Right lung (tissue), 5 donors: Measurements from ENCODE around the gene SALL1. TPM values are rescaled to one million over a fixed set of nuclear protein-coding genes. Genes with fewer than 3 reads are reported as not detected.

Experiments
- DNase-seq, 2 donors: peaks; one replicate each; pipeline ENCODE4 v3.0.0-alpha.2; 2013
- polyA plus RNA-seq, 5 donors: library from polyadenylated mRNA; unstranded; fragments of 120-200 nt; gene quantifications; one replicate each; pipeline versions ENCODE4 v1.2.1 to v1.2.3, GENCODE V29; 2013; ENCODE audit warnings: inconsistent platforms in 1 of 5, low replicate concordance in 1 of 5; ENCODE audit not compliant: insufficient read length in 5 of 5, insufficient read depth in 1 of 5

SALL1 gene
- polyA plus RNA-seq, 5 donors = 0.04 to 0.75 (median 0.08) TPM; not detected in 2

- DNase-seq = no peak
These were observed 6.6 kb upstream of the SALL1 start for GRCh38 chr16:51157698-51158097.

GRCh38 chr16:51156807-51157200 lies 5.7 kb upstream of the SALL1 start:
- no peak for DNase-seq

GRCh38 chr16:51155820-51156806 lies 5.0 kb upstream of the SALL1 start:
- no peak for DNase-seq

- no peak for DNase-seq
These were observed 4.1 kb upstream of the SALL1 start for GRCh38 chr16:51155199-51155607.

- no peak for DNase-seq
These were observed 3.5 kb upstream of the SALL1 start for GRCh38 chr16:51154271-51155171.

GRCh38 chr16:51153577-51154031 lies 2.5 kb upstream of the SALL1 start:
- no peak for DNase-seq

- no peak for DNase-seq
These were observed 1.9 kb upstream of the SALL1 start for GRCh38 chr16:51152691-51153576.

GRCh38 chr16:51151961-51152663 lies 1.0 kb upstream of the SALL1 start:
- DNase-seq = no peak

GRCh38 chr16:51151435-51151960 lies 428 bp upstream of the SALL1 start:
- DNase-seq = no peak

- DNase-seq = no peak
These were observed 744 bp downstream of the SALL1 start for GRCh38 chr16:51150165-51150887.

- no peak for DNase-seq
These were observed 1.3 kb downstream of the SALL1 start for GRCh38 chr16:51149721-51150164.

- DNase-seq = no peak
These were observed 1.8 kb downstream of the SALL1 start for GRCh38 chr16:51149251-51149661.

GRCh38 chr16:51148678-51149228 lies 2.3 kb downstream of the SALL1 start:
- DNase-seq = no peak

GRCh38 chr16:51147776-51148677 lies 3.0 kb downstream of the SALL1 start:
- no peak for DNase-seq

GRCh38 chr16:51146256-51146924 lies 4.7 kb downstream of the SALL1 start:
- DNase-seq = no peak

GRCh38 chr16:51144203-51144602 lies 6.9 kb downstream of the SALL1 start:
- no peak for DNase-seq

- DNase-seq = no peak
These were observed 7.7 kb downstream of the SALL1 start for GRCh38 chr16:51143196-51143977.
